Activated gamma-delta T cell treated with anti-CD3 and anti-CD28 coated beads, Interleukin-2, amount 50 U/mL, for 16 hours (primary cell): ENCODE measurements around the gene CAPN15.
"Not testable (repeated sequence)": the region's sequence is repeated elsewhere in the genome, so short reads cannot be mapped to it uniquely, and the experiment has no call there.

Experiments used
- DNase-seq: peaks from one replicate; pipeline ENCODE4 v3.0.0-alpha.2; 2020; ENCODE audit warnings: low read depth

Gene CAPN15

GRCh38 chr16:592518-593306 is 65.2 kb downstream of the CAPN15 start:
- no peak for DNase-seq

DNA sequence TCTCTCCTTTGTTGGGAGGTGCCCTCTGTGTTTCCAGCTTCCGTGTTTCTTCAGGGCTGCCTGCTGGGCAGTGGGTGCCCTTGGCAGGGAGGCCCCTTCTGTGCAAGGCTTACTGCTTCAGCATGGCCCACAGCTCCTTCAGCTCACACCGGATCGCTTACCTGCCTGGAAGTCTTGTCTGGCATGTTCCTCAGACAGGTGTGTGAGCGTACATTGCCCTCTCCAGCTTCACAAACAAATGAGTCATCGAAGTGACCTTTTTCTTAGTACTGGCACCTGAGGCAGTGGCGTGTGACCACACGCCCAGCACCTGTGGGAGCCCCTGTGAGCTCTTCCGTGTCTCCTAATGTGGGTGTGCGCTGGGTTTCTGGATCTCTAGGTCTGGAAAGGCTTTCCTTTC is 65.9 kb downstream of the CAPN15 start:
- no peak for DNase-seq

GRCh38 chr16:593807-594206 is 66.3 kb downstream of the CAPN15 start:
- DNase-seq = no peak

DNA sequence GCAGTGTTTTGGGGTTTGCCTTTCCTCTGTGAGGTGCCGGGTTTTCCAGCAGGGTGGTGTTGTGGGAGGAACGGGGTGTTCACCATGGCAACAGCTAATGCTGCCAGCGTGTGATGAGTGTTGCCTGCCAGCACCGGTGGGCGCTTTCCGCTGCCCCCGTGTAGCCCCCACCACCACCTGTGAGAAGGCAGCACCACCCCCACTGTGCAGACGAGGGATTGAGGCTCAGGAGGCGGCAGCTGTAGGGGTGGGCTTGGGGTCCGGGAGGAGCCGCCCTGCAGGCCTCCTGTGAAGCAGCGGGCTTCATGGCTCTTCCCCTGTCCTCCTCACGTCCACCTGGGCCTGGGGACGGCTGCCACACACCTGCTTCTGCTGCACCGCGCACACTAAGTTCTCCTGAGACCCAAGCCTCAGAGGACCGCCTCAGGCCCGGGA is 67.6 kb downstream of the CAPN15 start:
- DNase-seq = no peak

DNA sequence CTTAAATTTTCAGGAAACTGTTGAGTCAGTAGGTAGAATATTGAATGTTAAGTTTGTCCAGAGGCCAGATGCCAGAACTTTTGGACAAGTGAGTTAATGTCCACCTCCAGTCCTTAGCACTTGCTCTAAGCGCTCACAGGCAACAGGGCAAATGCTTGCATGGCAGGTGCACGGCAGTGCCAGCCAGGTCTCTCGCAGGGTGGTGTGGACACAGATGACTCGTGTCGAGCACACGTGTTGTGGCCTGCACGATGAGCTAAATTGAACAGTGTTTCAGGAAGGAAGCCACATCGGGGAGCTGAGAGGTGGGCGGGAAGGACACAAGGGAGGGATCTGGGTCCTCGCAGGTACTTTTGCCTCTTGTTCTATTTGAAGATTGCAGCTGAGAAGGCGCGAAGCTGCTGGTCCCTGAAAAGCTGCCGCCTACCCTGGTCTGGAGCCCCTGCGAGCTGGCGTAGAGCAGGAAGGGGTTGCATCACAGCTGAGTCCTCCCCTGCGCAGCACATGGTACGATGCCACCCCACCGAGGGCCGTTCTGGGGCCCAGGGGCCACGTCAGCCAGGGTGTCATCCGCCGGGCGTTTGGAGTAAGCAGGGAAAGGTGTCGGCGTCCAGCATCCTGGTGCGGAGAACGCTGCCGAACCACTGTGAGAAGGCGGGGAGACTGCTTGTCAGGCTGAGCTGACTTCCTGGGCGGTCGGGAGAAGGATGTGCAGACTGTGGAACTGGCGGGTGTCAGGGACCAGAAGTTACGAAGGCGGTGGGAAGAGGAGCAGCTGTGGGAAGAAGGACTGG is 68.6 kb downstream of the CAPN15 start:
- DNase-seq = no peak

- no peak for DNase-seq
These were observed 69.2 kb downstream of the CAPN15 start for GRCh38 chr16:596736-597060.

DNA sequence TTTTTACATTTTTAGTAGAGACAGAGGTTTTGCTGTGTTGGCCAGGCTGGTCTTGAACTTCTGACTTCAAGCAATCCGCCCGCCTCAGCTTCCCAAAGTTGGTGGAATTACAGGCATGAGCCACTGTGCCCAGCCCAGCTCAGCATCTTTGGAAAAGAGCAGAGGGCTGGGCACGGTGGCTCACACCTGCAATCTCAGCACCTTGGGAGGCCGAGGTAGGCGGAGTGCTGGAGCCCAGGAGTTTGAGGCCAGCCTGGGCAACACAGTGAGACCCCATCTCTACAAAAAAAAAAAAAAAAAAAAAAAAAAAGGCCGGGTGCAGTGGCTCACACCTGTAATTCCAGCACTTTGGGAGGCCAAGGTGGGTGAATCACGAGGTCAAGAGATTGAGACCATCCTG is 70.1 kb downstream of the CAPN15 start:
- DNase-seq = not testable (repeated sequence)

DNA sequence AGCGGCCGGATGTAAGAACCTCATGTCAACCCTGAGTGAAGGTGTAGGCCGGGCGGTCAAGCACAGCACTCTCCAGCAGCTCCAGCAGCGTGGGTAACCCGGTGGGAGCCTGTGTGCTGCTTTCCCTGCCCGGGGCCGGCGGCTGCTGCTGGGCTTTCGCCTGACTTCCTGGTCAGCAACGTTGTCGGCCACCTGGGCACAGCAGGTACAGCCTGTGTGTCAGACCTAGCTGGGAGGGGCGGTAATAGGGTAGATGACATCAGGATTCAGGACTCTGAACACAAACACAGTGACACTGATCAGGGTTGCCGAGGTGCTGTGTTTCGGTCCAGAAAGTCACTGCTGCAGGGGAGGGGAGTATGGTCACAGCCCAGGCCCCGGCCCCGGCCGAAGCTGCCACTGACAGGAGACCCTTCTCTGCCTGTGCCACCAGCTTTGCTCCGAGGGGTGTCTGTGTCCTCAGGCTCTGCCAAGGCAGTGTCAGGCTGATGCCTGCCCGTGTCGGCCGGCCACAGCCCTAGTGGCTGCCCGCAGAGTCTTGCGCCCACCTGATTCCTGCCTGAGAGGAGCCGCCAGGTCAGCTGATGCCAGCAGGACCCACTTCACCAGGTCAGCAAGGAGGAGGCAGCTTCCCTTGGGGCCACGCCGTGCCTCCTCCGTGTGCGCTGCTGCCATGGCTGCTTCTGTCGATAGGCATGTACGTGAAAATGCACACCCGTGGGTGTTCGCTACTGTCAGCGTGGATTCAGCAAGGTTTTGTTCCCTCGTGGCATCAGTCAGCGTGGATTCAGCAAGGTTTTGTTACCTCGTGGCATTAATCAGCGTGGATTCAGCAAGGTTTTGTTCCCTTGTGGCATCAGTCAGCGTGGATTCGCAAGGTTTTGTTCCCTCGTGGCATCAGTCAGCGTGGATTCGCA is 71.6 kb downstream of the CAPN15 start:
- DNase-seq = no peak

DNA sequence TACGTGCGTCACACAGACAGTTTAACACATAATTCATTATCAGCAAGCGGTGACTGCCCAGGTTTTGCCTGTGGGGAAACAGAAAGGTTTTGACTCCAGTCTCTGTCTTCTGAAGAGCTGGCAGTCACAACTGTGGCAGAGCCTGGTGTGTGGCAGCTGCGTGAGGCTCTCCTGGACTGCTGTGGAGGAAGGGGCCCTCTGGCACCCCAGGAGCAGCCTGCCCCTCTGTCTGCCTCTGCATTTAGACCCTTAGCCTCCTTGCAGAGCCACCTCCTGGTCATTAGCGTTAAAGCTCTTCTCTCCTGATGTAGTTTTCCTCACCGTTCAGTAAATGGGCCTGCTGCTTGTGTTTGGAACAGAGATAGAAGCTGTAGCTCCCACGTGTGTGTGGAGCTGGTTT is 73.3 kb downstream of the CAPN15 start:
- DNase-seq = no peak

DNA sequence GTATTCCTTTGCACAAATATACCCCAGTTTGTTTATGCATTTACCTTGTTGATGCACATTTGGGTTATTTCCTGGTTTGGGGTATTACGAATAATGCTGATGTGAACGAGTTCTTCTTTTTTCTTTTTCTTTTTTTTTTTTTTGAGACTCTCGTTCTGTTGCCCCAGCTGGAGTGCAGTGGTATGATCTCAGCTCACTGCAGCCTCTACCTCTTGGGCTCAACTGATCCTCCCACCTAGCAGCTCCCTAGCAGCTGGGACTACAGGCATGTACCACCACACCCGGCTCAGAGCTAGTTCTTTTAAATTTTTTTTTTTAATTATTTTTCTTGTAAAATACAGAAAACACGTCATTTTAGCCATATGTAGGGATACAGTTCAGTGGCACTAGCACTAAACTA is 76.4 kb downstream of the CAPN15 start:
- DNase-seq = no peak
